Measurements from ENCODE around the gene PYGL.
"Not testable (repeated sequence)": the region's sequence is repeated elsewhere in the genome, so short reads cannot be mapped to it uniquely, and the experiment has no call there.

PYGL gene

DNA sequence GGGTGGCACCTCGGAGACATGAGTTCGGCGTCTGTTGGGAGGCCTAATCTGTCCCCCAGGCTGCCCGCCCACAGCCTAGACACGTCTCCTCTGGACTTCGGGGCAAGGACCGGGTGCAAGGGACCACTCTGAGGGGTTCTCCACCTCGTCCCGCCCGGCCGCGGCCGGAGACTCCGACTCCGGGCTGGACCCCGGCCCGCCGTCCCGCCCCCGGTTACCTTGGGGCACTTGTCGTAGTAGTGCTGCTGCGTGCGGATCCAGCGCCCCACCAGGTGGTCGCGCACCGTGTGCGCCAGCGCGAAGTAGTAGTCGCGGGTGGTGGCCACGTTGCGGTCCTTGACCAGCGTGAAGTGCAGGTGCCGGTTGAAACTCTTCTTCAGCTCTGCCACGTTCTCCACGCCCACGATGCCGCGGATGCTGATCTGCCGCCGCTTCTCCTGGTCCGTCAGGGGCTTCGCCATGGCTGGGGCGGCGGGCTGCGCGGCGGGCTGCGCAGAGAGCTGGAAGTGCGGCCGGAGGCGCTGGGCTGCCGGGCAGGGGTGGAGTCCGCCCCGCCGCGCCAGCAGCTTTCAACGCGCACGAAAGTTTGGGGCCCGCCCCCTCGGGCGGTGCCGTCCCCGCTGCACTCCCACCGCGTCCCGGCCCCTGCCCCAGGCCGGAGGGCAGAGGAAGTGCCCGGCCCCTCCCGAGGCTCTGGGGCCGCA is at the start of gene PYGL:
PYGL (minus strand) TSS at position 541 of the 704 bp plus-strand sequence; CDS start at position 461, 80 bp downstream.
- DNase-seq = peak; percentile 42 to 51

DNA sequence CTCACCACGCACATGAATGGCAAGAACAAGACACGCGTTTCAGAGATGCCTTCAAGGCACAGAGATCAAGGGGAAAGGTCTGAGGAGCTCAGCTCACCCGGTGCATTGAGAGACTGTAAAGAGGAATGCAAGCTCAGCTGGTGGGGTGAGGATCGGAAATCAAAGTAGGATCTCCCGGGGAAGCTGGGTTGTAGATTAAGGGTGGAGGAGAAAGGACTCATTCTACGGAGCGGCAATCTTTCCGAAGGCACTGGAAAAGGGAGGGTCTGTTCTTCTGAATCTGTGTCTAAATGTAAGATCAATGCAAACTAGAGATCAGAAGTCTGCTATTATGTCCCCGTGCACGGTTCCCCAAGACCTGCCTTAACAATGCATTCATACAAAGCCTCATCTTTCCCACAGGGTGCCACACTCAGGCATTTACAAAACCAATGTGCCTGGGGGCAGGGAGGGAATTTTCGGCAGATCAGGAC is 41.6 kb upstream of the PYGL start:
- DNase-seq = no peak

DNA sequence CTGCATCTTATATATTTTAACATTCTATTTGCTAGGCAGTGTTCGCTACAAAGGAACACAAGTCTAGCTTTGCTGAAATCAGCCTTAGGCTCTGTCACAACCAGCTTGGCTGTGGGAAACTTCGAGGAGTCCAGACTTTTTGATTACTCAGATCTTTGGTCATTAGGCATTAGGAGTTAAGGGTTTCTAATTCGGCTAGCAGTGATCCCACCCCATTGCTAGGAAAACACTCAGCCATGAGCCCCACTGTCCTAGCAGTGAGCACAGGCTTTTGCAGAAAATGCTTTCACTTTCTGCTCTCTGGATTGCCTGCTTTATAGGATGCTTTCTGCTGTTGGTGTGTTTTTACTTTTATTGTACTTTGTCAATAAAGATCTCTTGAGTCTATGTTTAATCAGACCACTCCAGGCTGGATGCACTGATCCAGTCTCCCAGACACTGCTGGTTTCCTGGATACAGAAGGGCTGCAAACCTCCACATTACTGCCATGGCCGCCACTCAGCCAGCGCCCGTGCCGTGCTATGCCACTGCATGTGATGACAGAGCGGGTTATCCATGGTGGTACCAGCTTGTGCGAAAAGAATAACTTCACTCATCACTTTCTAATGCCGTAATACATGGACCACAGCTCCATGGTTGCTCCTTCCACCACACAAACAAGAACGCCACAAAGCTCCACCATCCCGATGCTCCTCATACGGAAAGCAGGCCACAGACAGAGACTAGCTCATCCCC is 41.0 kb upstream of the PYGL start:
- DNase-seq = no peak

DNA sequence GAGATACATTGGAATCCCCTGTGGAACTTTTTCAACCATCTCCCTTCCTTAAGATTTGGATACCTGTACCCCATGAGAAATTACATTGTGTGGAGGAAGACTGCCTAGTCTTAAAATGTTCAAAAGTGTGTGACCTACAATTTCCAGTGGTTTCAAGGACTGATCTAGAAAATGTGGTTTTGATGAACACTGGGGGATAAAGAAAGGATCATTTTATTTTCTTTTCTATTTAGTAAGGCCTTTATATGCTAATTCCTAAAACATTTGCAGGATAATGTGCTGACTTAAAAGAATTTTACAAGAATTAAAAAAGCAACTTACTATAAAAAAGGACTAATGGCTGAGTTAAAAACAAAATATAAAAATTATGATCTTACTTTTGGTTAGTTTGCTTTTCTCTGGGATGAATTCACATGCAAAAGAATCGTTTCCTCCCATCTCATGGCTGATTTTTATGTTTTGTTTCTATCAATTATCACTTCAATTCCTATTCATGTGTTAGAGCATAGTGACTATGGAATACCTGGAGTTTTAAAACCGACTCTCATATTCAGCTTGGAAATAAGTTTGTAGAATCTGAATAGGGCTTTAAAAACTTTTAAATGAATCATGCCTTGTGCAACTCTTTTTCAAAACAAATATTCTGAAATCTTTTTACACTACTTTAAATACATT is 39.9 kb upstream of the PYGL start:
- no peak for DNase-seq

DNA sequence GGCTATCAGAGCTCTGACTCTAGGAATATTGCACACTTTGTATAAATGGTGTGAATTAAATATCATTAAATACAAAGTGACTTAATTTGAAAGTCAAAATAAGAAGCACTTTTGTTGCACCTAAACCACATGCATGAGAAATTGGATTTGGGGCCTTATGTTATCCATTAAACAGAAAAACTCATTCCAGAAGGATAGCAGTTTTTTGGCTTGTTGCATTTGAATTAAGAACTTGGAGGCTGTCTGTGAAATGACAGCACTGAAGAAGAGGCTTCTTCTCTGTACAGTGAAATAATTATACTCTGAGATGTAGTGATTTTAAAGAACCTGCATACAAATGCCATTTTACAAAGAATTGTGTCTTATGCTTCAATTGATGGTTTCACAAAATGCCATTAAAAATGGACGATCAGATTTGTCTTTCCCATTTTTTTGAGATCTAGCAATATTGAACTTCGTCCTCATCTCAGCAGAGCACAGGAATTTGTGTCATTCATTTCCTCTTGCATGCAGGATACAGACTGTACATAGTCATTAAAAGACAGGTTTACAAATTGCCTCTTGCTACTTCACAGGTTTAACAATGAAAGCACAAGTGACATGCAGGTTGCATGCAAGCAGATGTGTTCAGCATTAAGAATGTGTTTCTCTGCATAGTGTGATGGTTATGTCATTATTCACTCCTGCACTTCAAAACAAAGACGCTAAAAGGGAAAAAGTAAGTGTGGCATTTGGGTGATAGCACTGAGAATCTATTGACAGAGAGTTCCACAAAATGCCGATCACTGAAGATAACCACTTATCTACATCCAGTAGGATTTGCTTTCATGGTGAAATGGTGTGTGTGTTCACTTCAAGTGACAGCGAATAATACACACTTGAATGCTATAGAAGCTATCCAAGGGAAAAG is 35.9 kb upstream of the PYGL start:
- DNase-seq = no peak

DNA sequence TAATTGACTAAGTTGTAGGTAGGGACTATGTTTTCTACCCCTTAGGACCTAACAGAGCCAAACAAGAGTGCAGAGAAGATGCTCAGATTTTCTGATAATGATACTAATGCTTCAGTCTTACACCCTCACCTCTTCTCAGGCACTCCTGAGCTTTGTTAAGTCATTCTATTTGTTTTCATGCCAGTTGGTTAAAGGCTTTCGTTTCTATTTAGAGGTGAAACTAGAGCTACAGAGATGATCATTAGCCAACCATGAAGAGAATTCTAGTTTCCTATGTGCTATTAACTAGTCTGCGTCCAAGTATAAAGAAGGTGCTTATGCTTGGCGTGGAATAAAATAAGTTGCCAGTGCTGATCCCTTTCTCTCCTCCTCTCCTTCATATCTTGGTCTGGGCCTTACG is 34.6 kb upstream of the PYGL start:
- no peak for DNase-seq

DNA sequence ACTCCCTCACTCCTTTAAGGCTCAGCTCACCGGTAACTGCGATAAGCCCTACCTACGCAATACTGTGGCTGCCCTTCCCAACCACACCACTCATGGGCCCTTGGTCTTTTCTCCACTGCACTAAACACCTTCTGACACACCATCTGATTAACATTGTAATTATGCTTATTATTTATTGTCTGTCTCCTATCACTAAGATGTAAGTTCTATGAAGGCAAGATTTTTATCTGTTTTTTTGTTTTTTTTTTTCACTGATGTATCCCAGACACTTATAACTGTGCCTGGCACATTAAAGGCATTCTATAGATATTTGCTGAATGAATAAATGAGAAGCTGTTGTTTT is 34.2 kb upstream of the PYGL start:
- DNase-seq = no peak

DNA sequence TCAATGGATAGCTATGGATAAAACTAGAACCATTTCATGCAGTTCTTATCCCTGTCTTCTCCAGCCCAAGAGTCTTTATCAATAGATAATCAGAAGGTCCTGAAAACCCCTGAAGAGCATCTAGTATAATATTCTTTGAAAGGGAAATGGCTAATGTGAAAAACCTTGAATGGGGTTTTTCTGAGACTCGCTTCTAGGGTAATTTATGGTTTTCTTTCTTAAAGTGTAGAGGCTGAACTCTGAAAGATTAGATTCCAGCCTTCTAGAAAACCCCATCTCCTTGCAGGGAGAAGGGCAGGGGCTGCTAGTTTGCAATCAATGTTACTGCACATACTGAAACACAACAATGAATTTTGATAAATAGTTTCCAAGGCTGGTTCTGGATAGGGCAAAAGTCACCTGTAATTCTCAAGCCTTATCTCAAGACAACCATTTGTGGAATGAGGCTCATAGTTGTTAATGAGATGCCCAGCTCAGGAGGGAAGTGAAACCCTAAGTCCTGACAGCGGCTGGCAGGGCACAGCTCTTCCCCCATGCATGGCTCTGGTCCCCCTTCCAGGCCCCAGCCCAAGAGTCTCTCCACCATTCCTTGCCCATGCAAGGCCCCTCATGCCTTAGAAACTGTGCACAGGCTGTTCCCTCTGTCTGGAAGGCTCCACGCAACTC is 33.7 kb upstream of the PYGL start:
- no peak for DNase-seq

DNA sequence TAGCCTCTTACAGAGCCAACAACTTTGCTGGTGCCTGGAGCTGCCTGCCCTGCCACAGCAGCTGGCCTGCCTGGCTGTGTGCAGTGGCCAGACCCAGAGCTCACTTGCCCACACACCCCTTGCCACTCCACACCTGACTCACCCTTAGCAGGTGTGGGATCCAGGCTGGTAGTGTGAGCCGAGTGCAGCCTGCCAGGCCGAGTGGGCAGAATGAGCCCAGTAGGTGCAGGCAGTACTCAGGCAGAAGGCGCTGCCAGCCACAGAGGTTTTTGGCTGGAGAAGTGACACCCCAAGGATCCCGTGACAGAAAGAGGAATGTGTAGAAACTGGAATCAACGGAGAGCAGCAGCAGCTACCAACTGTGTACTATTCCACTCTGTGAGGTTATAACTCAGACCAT is 29.8 kb upstream of the PYGL start:
- DNase-seq = no peak

DNA sequence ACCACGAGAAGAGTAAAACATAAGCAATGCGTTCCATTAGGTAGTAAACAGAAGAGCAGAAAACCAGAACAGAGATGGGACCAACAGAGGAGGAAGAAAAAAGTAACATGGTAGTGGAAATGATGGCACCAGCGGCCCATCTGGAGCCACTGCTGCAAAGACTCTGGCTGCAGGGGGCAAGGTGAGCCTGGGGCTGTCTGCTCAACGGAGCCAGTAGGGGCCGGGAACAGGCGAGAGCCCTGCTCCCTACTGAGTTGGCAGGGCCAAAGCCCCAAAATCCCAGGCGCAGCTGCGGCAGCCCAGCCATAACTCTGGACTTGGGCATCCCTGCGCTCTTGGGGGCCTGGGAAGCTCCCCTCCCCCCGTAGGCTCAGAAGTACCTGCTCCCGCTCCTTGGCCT is 28.5 kb upstream of the PYGL start:
- no peak for DNase-seq

DNA sequence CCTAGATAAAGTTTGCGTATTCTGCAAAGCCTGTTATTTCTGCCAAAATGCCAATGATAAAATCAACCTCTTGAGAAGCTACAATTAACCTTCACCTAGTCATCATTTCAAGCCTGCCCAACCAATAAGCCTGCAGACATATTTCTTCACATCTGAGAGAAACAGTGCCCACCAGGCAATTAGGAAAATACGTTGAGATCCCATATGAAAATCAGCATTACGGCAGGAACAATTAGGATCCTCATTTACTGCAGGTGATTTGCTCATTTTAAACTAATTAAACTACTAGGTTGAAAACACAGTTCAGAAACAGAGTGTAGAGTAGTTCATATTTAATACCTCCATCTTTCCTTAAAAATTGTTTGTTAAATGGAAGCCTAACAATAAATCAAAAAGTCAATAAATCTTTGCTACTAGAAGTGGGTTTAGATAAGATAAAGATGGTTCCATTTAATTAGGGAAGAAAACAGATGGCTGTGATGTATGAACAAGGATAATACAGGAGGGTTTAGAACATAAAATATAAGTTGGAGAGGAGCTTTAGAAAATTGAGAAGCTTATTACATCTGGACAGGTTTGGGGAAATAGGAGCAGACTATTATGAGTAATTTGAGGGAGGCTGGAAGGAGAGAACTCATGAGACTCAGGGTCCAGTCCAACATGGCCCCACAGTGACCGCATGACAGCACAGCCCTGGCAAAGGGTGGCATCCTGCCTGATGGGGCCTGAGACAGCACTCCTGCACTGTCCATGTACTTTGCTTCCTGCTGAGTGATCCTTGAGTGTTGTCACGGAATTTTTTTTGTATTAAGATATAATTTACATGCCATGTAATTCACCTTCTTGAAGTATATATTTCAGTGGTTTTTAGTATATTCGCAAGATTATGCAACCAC is 26.9 kb upstream of the PYGL start:
- DNase-seq = no peak

DNA sequence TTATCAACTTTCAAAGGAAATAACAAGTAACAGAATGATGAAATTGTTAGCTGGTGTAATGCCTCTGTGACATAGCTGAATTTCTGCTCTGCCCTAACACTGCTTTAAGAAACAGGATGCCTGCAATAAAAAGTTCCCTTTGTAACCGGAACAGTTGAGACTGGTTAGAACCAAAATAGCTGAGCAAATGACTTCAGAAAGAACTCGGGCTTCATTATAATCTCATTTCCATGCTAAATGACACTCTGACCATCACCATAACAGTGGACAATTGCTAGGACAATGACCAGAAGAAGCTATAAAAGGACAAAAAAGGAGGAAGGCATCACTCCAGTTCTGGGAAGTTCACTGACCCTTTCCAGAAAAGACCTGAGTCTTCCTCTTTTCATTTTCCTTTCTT is 23.5 kb upstream of the PYGL start:
- peak in 1 of 2 donors; percentile 57 for DNase-seq

DNA sequence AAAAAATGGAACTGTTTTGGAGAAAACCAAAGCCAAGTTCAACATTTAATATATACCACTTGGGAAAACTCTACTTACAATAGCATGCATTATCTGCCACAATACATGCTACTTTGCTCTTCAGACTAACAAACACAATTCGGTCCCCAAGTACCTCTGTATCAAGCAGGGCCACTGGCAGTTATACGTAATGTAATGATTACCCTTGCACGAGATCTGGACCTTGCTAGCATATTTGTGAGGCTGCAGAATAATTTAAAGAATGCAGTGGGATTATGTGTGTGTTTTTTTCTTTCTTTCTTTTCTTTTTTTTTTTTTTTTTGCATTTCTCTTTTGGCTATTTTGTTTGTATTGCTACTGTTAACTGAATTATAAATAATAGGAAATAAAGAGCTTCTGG is 22.8 kb upstream of the PYGL start:
- no peak for DNase-seq

DNA sequence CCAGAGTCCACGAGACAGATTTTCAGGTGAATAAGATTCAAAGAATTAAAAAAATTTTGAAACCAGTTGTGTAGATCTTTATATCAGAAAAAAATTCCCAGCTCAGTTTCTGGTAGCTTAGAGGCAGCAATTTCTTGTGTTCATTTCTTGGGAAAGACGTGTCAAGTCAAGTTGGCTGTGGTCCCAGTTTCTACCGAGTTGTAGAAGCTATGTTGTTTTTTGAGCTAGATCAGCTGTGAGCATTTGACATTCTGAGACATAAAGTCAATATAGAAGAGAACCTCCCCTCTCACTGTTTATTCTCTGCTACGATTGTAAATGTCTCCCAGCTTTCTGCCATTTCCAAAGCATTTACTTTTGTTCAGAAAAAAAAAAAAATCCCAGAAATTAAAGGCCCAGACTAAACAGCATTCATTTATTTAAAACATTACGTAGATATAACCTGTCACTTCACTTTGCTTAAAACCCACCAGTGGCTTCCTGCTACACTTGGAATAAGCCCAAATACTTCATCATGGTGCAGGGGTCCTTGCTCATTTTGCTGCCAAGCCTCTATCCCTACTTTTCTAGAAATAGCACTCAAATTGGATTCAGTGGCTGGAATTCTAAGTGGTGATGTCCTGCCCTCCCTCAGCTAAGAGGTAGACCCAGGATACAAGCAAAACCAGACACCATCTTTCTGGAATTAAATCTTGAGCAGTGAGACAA is 20.6 kb upstream of the PYGL start:
- no peak for DNase-seq

DNA sequence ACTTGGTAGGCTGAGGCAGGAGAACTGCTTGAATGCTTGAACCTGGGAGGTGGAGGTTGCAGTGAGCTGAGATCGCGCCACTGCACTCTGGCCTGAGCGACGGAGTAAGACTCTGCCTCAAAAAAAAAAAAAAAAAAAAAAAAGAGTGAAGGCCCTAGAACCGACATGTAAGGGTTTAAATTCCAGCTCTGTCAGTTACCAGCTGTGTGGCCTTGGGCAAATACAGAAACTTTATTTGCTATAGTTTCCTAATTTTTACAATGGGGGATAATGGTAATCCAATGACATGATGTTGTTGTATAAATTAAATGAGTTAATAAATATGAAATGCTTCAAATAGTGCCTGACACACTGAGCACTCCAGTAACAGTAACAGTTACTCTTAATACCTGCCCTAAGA is 19.6 kb upstream of the PYGL start:
- no peak for DNase-seq

DNA sequence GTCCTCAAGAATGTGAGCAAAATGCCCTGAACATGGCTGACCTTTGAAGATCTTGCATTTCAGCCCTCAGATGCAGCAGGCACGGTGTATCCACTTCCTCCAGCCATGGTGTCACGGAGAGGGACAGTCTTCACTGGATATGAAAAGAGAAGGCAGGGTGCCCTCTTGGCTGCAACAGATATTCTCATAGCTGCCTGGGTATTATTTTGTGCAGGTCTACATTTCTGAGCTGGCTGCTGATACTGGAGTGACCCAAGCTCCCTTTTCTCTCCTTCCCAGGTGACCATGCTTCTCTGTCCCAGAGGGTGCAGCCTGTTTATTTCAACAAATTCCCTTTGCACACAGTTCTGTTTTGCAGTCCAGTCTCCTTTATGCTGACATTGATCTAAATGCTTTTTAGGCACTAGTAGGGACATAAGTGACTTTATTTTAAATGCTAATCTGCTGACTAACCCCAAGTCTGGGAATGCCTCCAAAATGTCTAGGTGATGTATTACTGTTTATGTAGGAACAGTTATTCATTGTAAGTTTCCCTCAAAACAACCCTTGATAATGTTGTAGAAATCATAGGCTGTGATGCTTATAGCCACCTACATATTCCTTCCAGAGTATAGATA is 17.4 kb upstream of the PYGL start:
- no peak for DNase-seq

DNA sequence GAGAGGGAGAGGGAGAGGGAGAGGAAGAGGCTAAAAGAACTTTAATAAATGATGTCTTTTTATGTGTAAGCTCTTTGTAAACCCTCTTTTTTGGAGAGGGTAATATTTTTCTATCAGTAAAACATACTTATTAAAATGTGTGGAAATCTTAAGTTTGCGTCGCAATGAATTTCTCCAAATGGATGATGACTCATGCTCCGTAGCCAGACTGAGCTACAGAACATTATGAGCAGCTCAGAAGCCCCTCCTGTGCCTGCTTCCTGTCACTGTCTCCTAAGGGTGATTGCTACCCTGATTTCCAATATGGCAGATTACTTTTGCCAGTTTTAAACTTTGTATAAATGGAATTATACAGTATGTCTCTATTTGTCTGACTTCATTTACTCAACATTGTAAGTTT is 13.0 kb upstream of the PYGL start:
- DNase-seq = peak in 1 of 2 donors; percentile 50

DNA sequence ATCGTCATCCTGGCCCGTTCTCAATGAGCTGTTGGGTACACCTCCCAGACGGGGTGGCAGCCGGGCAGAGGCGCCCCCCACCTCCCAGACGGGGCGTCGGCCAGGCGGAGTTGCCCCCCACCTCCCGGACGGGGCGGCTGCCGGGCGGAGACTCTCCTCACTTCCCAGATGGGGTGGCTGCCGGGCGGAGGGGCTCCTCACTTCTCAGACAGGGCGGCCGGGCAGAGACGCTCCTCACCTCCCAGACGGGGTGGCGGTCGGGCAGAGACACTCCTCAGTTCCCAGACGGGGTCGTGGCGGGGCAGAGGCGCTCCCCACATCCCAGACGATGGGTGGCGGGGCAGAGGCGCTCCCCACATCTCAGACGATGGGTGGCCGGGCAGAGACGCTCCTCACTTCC is 12.1 kb upstream of the PYGL start:
- not testable (repeated sequence) for DNase-seq

DNA sequence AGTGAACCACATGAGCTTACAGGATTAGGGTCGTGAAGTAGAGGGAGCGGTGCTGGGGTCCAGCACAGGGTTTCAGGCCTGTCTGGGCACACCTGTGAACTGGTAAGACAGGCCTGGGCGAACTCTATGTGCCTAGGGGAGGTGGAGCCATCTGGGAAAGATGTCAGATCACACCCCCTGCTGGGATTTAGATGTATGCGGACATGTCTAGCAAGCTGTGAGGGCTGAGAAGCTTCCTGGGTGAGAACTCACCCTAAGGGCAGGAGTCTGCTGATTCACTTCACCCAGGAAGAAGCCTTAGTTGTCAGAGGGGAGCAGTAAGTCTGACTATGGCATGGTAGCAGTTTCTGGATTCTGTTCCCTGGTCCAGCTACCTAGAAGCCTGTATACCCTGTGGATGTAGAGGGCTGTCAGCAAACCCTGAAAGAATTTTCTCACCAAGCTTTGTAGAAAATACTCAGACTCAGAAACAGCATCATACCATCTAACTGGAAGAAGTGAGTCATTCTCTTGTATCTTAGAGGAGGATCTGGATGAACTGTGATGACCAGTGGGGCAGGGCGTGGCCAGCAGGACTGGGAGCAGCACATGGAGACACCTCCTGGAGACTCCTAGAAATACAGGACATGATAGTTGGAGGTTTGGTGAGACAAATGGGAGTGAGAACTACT is 11.2 kb upstream of the PYGL start:
- peak; percentile 17 to 56 for DNase-seq

Measured in bone marrow (tissue), 2 donors.